Measurements from ENCODE around the gene TMTC1.

The TMTC1 gene

GRCh38 chr12:29517264-29517663 is 266.5 kb downstream of the TMTC1 start:
- no peak for DNase-seq

- DNase-seq, result no peak
Observed at GRCh38 chr12:29516431-29516875, 267.3 kb downstream of the TMTC1 start.

GRCh38 chr12:29510591-29511185 is 273.1 kb downstream of the TMTC1 start:
- no peak for DNase-seq

- no peak for DNase-seq
Observed at GRCh38 chr12:29509503-29509902, 274.2 kb downstream of the TMTC1 start.

- DNase-seq, result no peak
Observed at GRCh38 chr12:29508949-29509348, 274.8 kb downstream of the TMTC1 start.

GRCh38 chr12:29505122-29505521 is 278.6 kb downstream of the TMTC1 start:
- no peak for DNase-seq

- DNase-seq, result no peak
Observed at GRCh38 chr12:29503283-29503682, 280.5 kb downstream of the TMTC1 start.

- DNase-seq, result no peak
Observed at GRCh38 chr12:29499235-29499634, 284.5 kb downstream of the TMTC1 start.

GRCh38 chr12:29497588-29497987 is 286.2 kb downstream of the TMTC1 start, which contains the start of gene OVCH1:
TSS of gene OVCH1 (minus strand) at chr12:29497686. CDS start at chr12:29497686, 0 bp downstream.
- DNase-seq, result no peak

- DNase-seq, result no peak
Observed at GRCh38 chr12:29492891-29493290, 290.9 kb downstream of the TMTC1 start.

GRCh38 chr12:29486972-29487371 is 296.8 kb downstream of the TMTC1 start:
- no peak for DNase-seq

GRCh38 chr12:29463198-29463597 is 320.5 kb downstream of the TMTC1 start:
- DNase-seq, result no peak

GRCh38 chr12:29460082-29460481 is 323.7 kb downstream of the TMTC1 start:
- DNase-seq, result no peak

- no peak for DNase-seq
Observed at GRCh38 chr12:29455087-29455486, 328.7 kb downstream of the TMTC1 start.

- DNase-seq, result no peak
Observed at GRCh38 chr12:29451888-29452287, 331.9 kb downstream of the TMTC1 start.

All from CD4-positive, alpha-beta T cell treated with Interleukin-17A for 1 hour (primary cell).